HG03378 (cell line): Measurements from ENCODE around the gene ISOC2.
"Not testable (repeated sequence)": the region's sequence is repeated elsewhere in the genome, so short reads cannot be mapped to it uniquely, and the experiment has no call there.

ENCODE experiments used
- ATAC-seq: cut with Tn5 transposase; IDR thresholded peaks from one replicate; pipeline ENCODE4 v1.9.1; 2021; ENCODE audit warnings: mild to moderate bottlenecking, moderate library complexity; ENCODE audit not compliant: unreplicated experiment

The ISOC2 gene

DNA sequence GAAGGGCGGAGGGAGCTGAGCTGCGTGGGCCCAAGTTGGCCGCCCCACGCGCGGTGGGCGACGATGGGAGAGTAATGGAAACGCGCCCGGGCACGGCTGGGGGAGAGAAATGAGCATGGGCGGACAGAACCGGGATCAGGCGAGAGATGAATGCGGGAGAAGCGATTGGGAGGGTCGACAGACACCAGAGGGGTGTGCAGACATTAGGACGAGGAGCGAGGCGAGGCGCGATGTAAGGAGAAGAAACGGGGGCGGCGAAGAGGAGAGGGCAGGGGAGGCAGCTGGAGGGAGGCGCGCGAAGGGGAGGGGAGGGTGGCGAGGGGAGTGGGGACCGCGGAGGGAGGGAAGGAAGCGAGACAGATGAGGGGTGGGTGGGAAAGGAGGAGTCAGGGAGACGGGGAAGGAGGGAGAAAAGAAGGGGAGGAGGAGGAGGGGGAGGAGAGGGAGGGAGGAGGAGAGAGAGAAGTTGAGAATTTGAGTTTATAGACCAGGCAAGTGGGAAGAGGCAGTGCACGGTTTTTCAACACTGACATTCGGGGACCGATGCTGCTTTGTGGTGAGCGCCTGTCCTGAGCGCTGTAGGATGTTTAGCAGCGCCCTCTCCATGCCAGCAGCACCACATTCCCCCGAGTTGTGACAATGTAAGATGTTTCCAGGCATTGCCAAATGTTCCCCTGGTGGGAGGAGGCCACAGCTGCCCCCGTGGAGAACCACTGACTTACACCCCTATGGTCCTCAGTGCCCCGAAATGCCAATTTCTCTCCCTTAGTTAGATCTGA is 18.2 kb downstream of the ISOC2 start, which contains the start of gene SHISA7:
SHISA7 (minus strand) TSS at position 256 of the 779 bp plus-strand sequence. CDS start 437 bp downstream, outside the sequence.
- no peak for ATAC-seq

DNA sequence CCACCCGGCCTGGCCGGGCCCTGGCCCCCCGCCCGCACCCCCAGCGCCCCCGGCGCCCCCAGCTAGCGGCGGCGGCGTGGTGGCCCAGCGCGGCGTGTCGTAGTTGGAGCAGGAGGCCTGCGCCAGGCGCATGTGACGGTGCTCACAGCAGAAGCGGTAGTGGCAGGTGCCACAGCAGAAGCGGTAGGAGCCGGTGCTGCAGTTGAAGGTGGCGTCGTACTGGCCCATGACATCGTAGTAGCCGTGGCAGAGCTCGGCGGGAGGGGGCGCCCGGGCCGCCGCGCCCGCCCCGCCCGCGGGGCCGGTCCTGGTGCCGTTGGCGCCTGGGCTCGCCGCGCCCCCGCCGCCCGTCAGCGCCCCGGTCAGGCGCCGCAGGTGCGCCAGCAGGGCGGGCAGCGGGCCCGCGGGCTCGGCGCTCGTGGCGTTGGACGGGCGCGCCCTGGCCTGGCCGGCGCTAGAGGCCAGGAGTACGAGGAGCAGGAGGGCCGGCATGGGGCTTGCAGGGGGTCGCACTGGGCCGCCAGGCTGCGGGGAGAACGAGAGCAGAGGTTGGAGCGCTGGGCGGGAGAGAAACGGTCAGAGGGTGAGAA is 19.0 kb downstream of the ISOC2 start:
- ATAC-seq = no peak

DNA sequence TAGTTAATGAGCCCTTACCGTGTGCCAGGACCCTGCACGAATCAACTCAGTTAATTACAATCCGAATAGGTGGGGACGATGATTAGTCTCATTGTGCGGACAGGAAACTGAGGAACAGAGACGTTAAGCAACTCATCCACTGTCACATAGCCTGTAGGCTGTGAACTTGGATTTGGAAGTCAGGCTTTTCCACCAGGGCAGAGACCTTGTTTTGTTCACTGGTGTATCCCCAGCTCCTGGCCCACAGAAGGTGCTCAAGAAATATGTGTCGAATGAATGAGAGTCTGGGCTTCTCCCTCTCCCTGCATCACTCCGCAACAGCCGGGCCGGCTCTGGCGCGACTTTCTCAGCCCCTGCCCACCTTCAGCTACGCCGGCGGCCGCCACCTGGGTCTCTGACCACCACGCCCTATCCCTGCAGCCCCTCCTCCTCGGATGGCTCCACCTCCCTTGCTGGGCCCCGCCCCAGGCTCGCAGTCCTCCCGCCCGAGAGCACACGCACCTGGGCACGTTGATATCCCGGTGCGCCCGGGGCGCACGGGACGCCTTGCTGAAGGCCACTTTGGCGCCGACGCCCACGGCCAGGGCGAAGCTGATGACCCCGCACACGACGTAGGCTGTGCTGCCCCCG is 19.6 kb downstream of the ISOC2 start:
- ATAC-seq = no peak

GRCh38 chr19:55441319-55441691 is 20.1 kb downstream of the ISOC2 start:
- no peak for ATAC-seq

- no peak for ATAC-seq
These were observed 20.9 kb downstream of the ISOC2 start for GRCh38 chr19:55440411-55441105.

DNA sequence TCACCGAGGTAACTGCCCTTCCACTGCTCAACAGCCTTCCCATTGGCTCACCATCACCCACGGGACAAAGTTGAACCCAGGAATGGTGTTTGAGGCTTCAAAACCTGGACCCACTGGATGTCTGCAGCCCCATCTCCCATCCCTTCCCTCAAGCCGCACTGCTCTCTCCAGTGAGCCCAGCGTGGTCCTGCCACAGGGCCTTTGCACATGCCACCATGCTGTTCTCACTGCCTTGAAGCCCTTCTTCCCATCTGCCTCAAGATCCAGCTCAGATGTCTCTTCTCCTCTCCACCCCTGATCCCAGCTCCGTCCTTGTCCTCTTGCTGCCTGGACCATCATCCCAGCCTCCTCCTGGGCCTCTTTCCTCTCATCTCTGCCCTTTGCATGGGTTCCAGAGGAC is 22.4 kb downstream of the ISOC2 start:
- no peak for ATAC-seq

DNA sequence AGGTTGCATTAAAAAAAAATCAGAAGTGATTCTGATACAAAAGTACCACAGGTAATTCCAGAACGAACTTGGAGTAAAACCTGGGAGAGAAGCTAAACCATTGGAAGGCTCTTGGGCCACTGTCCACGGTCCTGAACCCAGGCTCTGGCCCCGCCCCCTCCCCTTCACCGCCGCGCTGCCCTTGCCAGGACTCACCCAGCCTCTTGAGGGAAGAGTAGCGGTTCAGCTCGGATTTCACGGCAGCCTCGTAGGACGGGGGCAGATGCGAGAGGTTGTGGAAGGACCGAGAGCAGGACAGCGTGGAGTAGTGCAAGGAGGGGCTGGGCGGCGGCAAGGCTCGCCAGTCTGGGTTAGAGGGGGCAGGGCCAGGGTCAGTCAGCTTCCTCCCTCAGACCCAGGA is 24.0 kb downstream of the ISOC2 start:
- ATAC-seq = no peak

DNA sequence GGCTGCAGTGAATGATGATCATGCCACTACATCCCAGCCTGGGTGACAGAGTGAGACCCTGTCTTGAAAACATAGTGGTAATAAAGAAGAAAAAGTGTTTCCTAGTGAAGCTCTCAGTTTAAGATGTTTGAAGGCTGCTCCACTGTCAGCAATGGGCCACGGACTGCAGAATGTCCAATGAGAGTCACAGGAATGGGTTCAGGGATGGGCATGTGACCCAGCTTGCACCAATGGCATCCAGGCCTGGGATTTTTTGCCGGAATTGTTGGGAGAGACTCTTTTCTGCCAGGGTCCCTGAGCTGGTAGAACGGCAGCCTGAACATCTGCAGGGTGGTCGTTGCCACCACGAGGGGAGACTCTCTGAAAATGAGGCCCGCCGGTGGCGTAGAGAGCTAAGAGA is 24.6 kb downstream of the ISOC2 start:
- no peak for ATAC-seq

GRCh38 chr19:55435020-55435419 is 26.4 kb downstream of the ISOC2 start:
- no peak for ATAC-seq

GRCh38 chr19:55434356-55434919 is 27.0 kb downstream of the ISOC2 start:
- ATAC-seq = no peak

GRCh38 chr19:55433292-55433691 is 28.1 kb downstream of the ISOC2 start:
- ATAC-seq = no peak

DNA sequence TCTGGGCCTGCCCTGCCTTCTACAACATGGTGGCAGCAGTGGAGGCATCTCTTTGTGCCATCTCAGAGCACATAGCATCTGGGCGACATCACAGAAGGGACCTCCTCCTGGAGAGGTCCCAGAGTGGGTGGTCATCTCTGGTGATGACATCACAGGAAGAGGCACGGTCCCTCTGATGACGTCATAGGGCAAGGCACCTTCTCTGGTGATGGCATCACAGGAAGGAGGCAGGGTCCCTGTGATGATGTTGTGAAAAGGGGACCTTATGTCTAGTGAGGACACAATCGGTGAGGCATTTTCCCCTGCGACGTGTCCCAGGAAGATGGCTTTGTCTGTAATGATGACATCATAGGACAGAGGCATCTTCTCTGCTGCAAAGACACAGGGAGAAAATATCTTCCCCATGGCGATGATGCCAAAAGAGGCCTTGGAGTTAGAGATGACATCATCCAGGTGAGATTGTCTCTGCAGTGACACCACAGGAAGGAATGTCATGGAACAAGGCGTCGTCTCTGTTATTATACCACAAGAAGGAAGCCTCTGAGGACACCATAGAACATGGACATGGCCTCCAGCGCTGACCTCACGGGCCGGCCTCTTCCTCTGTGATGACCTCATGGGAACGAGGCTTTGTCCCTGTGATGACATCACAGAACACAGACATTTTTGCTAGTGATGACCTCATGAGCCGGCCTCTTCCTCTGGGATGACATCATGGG is 29.0 kb downstream of the ISOC2 start:
- no peak for ATAC-seq

DNA sequence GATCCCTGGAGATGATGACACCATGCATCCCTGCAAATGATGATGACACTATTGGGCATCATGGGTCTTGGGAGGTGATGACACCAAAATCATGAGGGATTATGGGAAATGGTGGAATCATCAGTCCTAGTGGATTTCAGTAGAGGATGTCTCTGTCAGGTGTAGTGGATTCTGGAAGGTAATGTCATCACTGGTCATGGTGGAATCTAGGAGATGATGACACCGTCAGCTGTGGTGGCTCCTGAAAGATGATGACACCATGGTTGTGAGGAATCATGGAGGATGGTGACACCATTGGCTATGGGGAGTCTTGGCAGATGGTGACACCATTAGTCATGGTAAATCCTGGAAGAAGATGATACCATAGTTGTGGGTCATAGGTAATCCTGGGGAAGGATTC is 30.3 kb downstream of the ISOC2 start:
- ATAC-seq = no peak

DNA sequence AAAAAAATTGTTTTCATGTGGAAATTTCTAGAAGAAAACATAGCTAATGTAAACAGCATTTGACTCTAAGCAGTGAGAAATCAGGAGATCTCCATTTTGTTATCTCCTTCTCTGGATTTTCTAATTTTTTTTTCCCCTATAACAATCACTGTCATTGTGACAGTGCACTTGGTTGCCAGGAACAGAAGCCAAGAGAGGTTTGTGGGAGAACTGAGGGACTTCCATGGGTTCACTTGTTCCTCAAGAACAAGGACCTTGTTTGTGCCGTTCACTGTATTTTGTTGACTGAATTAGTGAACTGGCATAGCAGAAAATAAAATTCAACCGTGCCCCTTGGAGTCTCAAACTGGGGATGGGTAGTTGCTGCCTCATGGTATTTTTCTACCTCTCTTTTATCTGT is 35.4 kb downstream of the ISOC2 start:
- no peak for ATAC-seq

GRCh38 chr19:55424518-55424917 is 36.9 kb downstream of the ISOC2 start:
- ATAC-seq = no peak

DNA sequence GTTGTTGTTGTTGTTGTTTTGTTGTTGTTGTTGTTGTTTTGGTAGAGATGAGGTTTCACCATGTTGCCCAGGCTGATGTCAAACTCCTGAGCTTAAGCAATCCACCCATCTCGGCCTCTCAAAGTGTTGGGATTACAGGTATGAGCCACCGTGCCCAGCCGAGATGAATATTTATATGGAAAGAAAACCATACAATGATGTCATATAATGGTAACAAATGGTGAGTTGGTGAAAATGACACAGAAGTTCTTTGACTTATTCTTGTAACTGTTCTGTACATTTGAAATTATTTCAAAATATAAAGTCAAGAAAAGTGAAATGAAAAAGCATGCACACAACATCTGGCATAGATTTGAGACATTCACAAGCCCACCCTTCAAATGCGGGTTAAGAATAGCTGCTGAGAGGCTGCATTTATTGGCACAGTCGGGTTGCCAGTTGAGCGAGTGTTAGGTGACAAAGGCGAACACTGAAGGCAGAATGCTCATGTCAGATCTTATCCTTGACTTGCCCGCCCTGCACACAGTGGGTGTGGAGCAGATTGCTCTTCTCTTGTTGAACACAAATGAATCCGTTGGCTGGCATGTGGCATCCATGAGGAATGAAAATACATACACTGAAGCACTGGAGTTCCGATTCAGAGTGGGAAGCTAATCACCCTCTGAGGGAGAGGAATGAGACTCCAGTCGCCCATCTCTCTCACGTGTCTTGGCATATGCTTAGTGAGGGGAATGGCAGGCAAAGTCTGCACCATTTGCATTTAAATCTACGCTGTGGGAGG is 38.0 kb downstream of the ISOC2 start:
- no peak for ATAC-seq

- not testable (repeated sequence) for ATAC-seq
These were observed 40.2 kb downstream of the ISOC2 start for GRCh38 chr19:55421281-55421680.

DNA sequence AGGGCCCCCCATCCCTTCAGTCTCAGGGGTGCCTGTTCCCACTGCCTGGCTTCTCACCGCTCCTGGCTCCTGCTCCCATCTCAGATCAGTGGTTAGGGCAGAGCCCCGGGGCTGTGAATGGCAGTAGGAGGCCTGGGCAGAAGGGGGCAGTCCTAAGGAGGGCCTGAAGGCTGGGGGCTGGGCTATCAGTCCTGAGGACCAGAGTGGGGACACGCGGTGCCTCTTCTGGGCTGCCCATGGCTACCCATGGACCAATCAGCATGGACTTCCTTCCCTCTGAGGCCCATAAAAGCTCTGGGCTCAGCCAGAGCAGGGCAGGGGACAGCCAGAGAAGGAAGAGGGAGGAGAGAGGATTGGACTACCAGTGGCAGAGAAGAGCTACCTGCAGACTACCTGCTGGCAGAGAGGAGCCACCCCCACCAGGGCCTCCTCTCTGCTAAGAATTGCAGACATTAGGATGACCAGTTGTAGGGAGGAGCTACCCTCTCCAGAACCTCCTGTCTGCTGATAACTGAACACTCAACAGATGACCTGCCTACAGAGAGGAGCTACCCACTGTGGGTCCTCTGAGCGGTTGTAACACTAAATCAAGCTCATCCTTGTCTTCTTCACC is 41.7 kb downstream of the ISOC2 start:
- ATAC-seq = no peak

GRCh38 chr19:55419103-55419502 is 42.3 kb downstream of the ISOC2 start:
- no peak for ATAC-seq
